Ectodermal cell (in vitro differentiated cells): ENCODE measurements around the gene SSR1.
A peak's percentile ranks its signal among the peaks of the same experiment; 100 is the strongest.

ENCODE experiments used
- H3K27ac ChIP-seq: 2 replicates; pipeline ENCODE4 v1.7.0; 2013; ENCODE audit warnings: mild to moderate bottlenecking, low read depth, low read length; ENCODE audit not compliant: insufficient read depth, poor library complexity, severe bottlenecking
- H3K27me3 ChIP-seq: 2 replicates; pipeline ENCODE4 v1.7.0; 2013; ENCODE audit warnings: mild to moderate bottlenecking, low read length; ENCODE audit not compliant: insufficient read depth, control insufficient read depth, poor library complexity, severe bottlenecking
- H3K36me3 ChIP-seq: one replicate; pipeline ENCODE4 v1.7.0; 2013; ENCODE audit warnings: low read length; ENCODE audit not compliant: control insufficient read depth, insufficient read depth
- H3K4me1 ChIP-seq: one replicate; pipeline ENCODE4 v1.7.0; 2013; ENCODE audit warnings: low read length; ENCODE audit not compliant: control insufficient read depth, insufficient read depth
- H3K4me3 ChIP-seq: 2 replicates; pipeline ENCODE4 v1.7.0; 2013; ENCODE audit warnings: low read depth, low read length, control low read depth; ENCODE audit not compliant: insufficient read depth
- H3K9me3 ChIP-seq: 2 replicates; pipeline ENCODE4 v1.7.0; 2013; ENCODE audit warnings: mild to moderate bottlenecking, low read length, moderate library complexity; ENCODE audit not compliant: control insufficient read depth
- WGBS, 2 experiments: methylation state at CpG; one replicate each; pipeline ENCODE4 v1.1.7; 2013; ENCODE audit warnings: missing lambda C conversion rate in 2 of 2; 5-methylcytosine and 5-hydroxymethylcytosine counted together

SSR1 gene

DNA sequence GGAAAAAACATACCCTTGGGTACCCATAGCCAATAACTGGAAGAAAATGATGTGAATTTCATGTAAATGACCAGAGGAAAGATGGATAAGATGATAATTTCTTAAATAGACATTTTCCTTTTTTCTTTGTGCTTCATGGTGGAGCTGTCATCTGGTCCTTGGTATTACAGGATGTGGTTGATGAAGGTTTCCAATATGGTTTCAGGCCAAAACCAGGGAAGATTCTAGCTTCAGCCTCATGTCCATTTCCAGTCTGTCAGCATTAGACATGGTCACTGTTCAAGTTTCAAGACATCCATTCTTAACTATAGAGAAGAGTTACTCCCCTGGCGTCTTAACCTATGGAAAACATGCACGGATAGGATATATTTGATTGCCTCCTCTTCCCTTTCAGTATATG lies 63.6 kb downstream of the SSR1 start:
- Histone ChIP-seq H3K36me3 (no peaks in the 10 kb centered on the region), H3K9me3 (no peaks in the 10 kb centered on the region), H3K27me3 (no peaks in the 10 kb centered on the region), H3K27ac (no peak overlapping the region), H3K4me1 (no peaks in the 10 kb centered on the region), H3K4me3 (no peak overlapping the region)
- no CpG with 5 or more reads among the region's 2 CpGs for WGBS, 2 experiments

DNA sequence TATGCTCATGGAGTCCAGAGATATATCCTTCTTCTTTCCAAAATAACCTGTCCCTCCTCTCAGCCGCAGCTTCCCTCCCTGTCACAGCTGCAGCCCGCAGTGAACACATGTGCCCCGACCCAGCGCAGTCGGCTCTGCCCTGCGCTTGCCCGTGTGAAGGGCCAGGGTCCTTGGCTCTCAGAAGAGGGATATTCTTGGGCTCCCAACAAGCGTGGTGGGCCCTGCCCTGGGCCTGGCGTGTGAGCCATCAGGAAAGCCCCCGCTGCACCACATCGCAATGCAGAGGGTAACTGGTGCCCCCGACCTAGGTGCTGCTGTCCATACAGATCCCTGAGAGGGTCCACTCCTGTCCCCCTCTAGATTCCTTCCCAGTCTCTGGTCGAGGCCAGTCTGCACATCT lies 65.2 kb downstream of the SSR1 start:
- H3K27me3 ChIP-seq = no peaks in the 10 kb centered on the region
- H3K9me3 ChIP-seq = no peaks in the 10 kb centered on the region
- H3K27ac ChIP-seq = no peak overlapping the region
- no peak overlapping the region for H3K4me3 ChIP-seq
- no peaks in the 10 kb centered on the region for H3K36me3 ChIP-seq
- WGBS, 2 experiments = 94 to 96% methylated on average over 13 of the region's 13 CpGs
- peaks cover 9% of the 10 kb centered on the region for H3K4me1 ChIP-seq

DNA sequence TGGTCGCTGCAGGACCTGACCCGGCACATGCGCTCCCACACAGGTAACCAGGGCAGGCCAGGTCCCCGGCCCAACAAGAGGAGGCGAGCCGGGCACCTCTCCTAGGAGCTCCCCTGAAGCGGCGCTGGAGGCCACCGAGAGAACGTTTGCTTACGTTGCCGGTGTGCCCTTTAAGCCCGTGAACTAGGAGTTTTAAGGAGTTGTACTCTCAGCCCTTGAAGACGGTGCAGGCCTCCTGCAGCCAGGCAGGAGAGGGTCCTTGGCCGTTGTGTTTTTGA lies 65.9 kb downstream of the SSR1 start:
- Histone ChIP-seq H3K4me1 (peaks cover 16% of the 10 kb centered on the region), H3K27me3 (no peaks in the 10 kb centered on the region), H3K4me3 (no peak overlapping the region), H3K9me3 (no peaks in the 10 kb centered on the region), H3K36me3 (no peaks in the 10 kb centered on the region), H3K27ac (no peak overlapping the region)
- WGBS, 2 experiments = 96% methylated on average over 15 of the region's 15 CpGs

DNA sequence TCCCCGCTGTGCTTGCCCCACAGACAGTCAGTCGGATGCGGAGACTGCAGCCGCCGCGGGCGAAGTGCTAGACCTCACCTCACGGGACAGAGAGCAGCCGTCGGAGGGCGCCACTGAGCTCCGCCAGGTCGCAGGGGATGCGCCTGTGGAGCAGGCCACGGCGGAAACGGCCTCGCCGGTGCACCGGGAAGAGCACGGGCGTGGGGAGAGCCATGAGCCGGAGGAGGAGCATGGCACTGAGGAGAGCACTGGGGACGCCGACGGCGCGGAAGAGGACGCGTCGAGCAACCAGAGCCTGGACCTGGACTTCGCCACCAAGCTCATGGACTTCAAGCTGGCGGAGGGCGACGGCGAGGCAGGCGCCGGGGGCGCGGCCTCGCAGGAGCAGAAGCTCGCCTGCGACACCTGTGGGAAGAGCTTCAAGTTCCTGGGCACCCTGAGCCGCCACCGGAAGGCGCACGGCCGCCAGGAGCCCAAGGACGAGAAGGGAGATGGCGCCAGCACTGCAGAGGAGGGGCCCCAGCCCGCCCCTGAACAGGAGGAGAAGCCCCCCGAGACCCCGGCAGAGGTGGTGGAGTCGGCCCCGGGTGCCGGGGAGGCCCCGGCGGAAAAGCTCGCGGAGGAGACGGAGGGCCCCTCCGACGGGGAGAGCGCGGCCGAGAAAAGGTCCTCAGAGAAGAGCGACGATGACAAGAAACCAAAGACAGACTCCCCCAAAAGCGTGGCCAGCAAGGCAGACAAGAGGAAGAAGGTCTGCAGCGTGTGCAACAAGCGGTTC lies 66.4 kb downstream of the SSR1 start:
- Histone ChIP-seq H3K36me3 (no peaks in the 10 kb centered on the region), H3K4me3 (no peak overlapping the region), H3K9me3 (no peaks in the 10 kb centered on the region), H3K27ac (no peak overlapping the region), H3K27me3 (no peaks in the 10 kb centered on the region), H3K4me1 (peaks cover 21% of the 10 kb centered on the region)
- WGBS, 2 experiments = 95% methylated on average over 71 of the region's 71 CpGs

DNA sequence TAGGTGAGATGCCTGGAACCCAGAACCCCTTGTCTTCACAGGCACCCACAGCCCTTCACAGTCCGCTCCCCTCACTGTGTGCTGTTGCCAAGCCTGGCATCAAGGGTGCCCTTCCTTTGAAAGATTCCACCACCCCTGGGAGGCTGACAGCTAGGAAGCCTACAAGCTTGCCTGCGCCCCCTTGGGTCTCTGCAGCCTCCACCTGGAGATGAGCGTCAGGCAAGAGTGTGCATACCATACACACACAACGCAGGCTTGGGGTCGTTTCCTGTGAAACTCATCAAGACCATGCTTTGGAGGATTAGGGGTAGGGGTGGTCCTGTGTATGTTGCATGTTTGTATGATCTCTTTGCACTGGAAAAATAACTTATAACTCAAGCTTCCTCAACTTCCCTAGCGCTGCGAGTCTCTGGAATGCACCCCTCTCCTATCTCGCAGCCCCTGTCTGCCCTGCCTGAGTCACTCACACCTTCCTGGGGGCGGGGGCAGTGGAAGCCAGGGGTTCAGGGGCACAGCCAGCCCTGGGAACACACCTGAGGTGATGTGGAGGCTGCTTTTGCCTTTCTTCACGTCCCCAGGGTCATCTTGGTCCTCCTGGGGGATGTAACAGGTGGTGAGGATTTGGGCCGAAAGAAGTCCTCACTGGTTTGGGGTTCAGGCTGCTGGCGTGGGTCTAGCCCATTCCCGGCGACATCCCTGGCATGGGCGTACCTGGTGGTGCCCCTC lies 67.2 kb downstream of the SSR1 start:
- no peak overlapping the region for H3K27ac ChIP-seq
- H3K9me3 ChIP-seq = no peaks in the 10 kb centered on the region
- no peak overlapping the region for H3K4me3 ChIP-seq
- H3K36me3 ChIP-seq = no peaks in the 10 kb centered on the region
- WGBS, 2 experiments = 95 to 96% methylated on average over 15 of the region's 15 CpGs
- no peaks in the 10 kb centered on the region for H3K27me3 ChIP-seq
- peaks cover 22% of the 10 kb centered on the region for H3K4me1 ChIP-seq

DNA sequence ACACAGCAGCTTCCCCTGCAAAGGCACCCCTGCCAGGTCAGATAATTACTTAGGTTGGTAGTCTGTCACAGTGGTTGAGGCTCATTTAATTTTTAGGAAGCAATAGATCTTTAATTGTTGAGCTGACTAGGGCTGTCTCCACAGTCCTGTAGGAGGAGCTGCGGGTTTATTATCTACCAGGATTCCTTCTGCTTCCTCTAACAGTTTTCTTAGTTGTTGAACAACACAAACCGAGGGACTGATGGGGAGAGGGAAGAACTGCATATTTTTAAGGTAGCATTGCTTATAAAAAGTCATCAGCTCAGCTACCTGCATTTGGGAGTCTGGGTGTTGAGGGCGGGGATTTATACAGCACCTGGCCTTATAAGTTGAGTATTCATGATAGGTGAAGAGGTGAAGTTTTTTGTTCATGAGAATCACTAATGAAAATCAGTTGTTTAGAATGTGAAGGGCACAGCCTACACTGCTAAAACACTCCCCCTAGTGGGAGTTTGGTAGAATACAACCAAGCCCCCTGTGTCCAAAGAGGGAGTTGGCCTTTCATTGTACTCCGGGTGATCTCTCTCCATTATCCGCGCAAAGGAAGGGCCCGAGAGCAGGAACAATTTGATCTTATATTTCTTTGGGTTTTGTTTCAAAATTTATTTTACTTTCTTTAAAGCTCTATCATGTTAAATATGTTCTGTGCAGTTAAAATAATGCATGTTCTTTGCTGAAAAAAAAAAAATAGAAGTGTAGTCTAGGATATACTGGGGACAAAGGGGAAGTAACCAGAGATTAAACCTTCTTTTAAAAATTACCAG lies 69.6 kb downstream of the SSR1 start:
- no peaks in the 10 kb centered on the region for H3K36me3 ChIP-seq
- peaks cover 22% of the 10 kb centered on the region for H3K4me1 ChIP-seq
- no peaks in the 10 kb centered on the region for H3K27me3 ChIP-seq
- H3K4me3 ChIP-seq = no peak overlapping the region
- H3K9me3 ChIP-seq = no peaks in the 10 kb centered on the region
- 28 to 31% methylated on average over 3 to 7 of the region's 7 CpGs for WGBS, 2 experiments
- H3K27ac ChIP-seq = peak overlapping the region; percentile 62

DNA sequence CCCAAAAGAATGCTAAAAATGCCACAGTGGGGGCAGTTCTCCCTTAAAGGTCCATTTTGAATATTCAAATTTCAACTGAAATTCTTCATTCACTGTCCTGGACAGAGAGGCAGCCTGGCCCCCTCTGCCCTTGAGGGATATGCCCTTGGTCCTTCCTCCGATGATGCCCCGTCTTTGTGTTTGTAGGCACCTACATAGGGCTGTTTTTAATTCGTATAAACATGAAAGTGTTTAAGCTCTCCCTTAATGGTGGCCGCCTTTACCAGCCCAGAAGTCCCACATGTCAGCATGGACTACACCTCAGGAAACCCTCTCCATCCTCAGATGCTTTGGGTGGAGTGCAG lies 70.2 kb downstream of the SSR1 start:
- H3K4me1 ChIP-seq = peaks cover 22% of the 10 kb centered on the region
- 84 to 89% methylated on average over 4 of the region's 4 CpGs for WGBS, 2 experiments
- H3K9me3 ChIP-seq = no peaks in the 10 kb centered on the region
- peak overlapping the region; percentile 62 for H3K27ac ChIP-seq
- no peak overlapping the region for H3K4me3 ChIP-seq
- no peaks in the 10 kb centered on the region for H3K27me3 ChIP-seq
- no peaks in the 10 kb centered on the region for H3K36me3 ChIP-seq

DNA sequence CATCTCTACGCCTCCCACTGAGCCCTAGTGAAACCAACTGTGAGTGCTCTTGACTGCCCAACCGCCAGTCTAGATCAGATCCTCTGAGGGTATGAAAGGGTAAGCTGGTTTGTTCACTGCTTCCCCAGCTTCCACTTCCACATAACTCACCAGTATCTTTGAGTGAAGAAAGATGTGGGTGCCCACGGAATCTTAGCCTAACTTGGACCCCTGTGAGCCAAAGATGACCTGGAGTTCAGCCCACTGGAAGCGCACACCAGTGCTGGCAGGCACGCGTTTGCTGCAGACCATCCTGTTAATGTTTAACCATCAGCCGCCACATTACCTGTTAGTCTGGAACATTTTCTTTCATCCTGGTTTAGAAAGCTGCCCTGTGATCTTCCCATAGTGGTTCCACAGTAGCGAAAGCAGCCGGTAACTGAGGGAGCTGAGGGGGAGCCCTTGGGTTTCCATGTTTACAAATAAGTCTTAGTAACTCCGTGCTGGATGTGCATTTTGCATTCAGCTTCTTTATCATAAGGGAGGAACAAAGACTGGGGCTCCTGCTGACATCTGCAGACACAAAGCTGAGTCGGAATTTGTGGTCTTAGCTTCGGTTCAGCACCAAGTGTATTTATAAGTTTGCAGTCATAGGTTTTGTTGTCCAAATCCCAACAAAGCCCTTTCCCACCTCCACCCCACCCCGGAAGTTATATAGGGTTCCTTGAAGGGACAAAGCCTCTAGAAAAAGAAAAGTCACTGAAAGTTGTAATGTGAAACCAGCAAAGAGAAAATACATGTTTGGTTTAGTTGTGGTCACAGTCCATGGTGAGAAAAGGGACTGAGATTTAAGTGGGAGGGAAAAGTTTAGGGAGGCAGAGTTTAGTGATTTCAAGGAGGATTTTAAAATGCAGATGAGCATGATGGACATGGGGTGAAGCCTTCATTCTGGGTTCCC lies 71.0 kb downstream of the SSR1 start:
- Histone ChIP-seq H3K4me1 (peaks cover 22% of the 10 kb centered on the region), H3K9me3 (no peaks in the 10 kb centered on the region), H3K27me3 (no peaks in the 10 kb centered on the region), H3K27ac (peak overlapping the region; percentile 54), H3K36me3 (no peaks in the 10 kb centered on the region), H3K4me3 (no peak overlapping the region)
- 76 to 81% methylated on average over 12 to 13 of the region's 13 CpGs for WGBS, 2 experiments

DNA sequence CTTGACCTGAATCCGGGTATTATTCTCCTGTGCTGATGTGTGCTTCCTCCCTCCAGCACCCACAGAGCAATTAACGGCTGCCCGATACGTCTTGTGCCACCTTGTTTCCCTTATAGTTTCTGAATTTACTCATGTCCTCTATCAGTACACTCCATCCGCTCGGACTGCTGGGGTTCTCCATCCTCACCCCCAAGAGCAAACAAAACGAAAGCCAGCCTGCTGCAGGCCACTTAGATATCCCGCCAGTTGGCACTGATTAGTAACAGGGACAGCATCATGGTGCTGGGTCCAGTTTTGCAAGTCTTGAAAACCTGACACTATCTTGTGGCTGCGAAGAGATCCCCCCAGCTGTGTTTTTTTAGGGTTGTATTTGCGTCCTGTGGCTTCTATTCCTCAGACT lies 71.8 kb downstream of the SSR1 start:
- Histone ChIP-seq H3K36me3 (no peaks in the 10 kb centered on the region), H3K9me3 (no peaks in the 10 kb centered on the region), H3K27me3 (no peaks in the 10 kb centered on the region), H3K27ac (no peak overlapping the region), H3K4me1 (peaks cover 22% of the 10 kb centered on the region), H3K4me3 (no peak overlapping the region)
- WGBS, 2 experiments = 94% methylated on average over 10 of the region's 10 CpGs
